Renal cortex interstitium (tissue), 11 donors: ENCODE results near the gene NKD1. TPM values are rescaled to one million over a fixed set of nuclear protein-coding genes. Genes with fewer than 3 reads are reported as not detected.

Experiments
- DNase-seq, 11 donors: peaks; one replicate each; pipeline ENCODE4 v3.0.0-alpha.2; 2013; ENCODE audit warnings: low read depth in 9 of 11, low spot score in 4 of 11; ENCODE audit errors: extremely low read depth in 1 of 11
- polyA plus RNA-seq, 3 donors: library from polyadenylated mRNA; unstranded; fragments of 120-200 nt; gene quantifications; one replicate each; pipeline ENCODE4 v1.2.1, GENCODE V29; 2013; ENCODE audit not compliant: insufficient read length in 3 of 3

NKD1 gene
- polyA plus RNA-seq, 3 donors: 10.6 to 13.5 (median 11.8) TPM

DNA sequence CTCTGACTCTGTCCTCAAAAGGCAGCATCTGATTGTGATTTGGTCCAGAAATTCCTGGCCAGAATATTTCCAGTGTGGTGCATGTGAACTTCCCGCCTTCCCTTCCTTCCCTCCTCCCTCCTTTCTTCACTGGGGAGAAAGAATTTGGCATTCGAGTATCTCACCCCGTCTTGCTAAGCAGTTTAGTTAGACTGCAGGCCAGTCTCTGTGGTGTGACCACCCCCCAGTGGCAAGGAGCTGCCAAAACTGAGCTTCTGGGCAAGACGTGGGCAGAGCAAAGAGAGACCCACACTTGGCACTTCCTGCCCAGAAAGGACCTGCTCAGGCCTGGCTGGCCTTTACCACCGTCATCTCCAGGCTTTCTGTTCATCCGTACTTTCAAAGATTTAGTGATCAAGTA, 96.5 kb downstream of the NKD1 start:
- no peak for DNase-seq

DNA sequence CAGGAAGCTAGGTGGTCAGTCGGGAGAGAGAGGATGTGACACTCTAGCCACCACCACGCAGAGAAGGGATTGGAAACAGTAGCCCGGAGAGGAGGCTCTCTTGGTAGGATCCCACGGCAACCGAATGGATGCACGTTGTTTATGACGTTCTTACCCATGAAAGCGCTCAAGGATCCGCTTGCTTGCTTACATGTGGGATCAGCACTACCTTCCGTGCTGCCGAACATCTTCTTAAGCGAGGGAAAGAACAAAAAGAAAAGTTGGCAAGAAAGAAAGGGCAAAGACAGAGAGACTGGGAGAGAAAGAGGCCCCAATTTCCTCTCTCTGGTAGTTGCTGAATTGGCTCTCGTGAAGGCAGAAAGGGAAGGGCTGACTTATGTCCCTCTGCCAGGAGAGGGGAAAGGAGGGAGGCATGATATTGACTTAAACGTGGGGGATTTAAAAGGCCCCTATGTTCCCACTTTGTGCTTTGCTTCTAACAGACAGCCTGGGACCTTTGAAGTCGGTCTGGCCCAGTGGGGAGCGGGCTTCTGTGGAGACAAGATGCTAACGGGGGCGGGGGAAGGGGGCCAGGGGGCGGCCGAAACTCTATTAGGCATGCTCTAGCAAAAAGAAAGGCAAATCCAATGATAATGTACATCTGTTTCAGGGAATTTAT, 97.5 kb downstream of the NKD1 start:
- peak in 2 of 11 donors; percentile 44 to 53 for DNase-seq

DNA sequence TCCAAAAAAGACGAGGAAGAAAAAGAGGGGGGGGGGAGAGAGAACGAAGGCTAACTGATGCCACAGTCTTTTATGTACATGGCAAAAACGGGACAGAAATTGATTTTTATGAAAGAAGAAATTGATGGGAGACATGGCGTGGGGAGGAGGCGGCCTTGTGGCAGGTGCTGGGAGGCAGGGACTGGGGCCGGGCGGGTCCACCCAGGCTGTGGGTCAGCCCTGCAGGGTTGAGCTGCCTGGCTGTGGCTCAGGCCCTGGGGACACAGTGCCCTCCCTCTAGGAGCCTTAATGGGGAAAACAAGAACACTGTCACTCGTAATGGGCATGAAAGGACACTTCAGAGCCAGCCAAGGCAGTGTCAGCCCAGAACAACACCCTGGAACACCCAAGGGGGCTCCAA, 98.1 kb downstream of the NKD1 start:
- DNase-seq: no peak

DNA sequence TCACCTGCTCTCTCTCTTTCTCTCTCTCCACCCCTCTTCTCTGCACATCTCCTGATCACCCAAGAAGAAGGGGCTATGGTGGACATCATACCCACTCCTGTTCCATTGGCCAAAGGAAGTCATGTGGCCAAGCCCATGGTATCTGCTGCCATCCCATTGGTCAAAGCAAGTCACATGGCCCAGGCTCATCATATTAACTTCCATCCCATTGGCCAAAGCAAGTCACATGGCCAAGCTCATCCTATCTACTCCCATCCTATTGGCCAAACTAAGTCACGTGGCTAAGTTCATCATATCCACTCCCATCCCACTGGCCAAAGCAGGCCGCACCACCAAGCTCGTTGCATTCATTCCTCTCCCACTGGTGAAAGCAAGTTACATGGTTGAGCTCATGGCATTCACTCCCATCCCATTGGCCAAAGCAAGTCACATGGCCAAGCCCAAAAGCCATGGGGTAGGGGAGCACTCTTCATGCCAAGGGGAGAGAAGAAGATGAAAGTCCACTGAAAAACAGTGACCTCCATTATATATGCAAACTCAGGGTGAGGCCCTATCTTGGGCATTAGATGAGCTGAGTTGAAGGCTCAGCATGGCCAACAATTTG, 103.7 kb downstream of the NKD1 start:
- no peak for DNase-seq

DNA sequence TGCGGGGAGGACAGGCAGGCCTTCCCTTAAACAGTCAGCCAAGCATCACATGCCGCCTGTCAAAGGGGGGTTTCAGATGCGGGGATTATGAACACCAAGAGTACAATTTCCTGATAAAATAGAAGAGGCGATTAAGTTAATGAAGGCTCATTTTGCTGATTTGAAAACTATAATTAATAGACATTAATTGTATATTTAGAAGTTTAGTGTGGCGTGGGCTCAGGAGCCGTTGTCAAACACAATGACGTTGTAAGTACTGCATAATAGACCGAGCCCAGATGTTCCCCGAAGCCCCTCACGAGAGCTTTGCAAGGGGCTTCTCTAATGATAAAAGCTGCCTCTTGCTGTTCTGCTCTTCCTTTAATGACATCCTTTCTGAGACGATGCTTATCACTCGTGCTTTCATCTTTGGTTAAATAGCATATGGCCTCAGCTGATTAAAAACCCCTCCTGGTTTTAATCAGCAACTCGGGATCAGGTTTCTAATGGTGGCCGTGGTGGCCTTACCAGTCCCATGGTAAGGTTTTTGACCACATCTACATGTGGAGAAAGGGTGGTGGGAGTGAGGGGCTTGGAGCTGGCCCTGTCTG, 104.7 kb downstream of the NKD1 start:
- no peak for DNase-seq

DNA sequence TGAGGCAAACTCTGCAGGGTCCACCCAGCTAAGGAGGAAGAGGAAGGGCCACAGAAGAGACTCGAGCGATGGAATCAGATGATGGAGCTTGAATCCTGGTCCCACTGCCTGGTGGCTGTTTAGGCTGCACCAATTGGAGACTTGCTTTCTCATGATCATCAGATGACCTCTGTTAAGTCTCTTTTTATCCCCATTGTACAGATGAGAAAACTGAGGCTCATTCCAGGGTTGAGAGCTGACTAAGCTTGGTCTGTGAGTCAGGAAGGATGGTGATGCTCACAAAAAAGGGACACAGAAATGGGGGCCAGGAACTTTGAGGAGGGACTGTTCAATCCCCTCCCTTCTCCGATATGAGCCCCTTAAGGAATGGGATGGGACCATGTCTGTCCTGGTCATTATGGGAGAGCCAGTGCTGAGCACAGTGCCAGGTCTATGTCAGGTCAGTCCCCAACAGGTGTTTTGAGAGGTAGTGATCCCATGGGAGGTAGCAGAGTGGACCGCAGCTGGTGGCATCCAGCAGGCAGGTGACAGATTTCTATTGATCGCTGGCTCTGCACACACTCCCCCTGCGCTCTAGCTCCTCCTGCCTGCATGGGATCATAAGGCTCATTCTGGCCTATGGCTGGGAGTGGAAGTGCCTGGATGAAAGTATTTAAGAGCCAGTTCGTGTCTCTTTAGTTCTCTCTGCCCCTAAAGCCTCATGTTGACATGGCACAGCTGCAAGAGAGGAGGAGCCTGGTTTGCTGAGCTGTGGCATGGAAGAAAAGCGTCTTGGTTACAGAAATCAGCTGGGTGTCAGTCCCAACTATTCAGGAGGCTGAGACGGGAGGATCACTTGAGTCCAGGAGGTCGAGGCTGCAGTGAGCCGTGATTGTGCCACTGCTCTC, 105.7 kb downstream of the NKD1 start:
- DNase-seq: no peak

DNA sequence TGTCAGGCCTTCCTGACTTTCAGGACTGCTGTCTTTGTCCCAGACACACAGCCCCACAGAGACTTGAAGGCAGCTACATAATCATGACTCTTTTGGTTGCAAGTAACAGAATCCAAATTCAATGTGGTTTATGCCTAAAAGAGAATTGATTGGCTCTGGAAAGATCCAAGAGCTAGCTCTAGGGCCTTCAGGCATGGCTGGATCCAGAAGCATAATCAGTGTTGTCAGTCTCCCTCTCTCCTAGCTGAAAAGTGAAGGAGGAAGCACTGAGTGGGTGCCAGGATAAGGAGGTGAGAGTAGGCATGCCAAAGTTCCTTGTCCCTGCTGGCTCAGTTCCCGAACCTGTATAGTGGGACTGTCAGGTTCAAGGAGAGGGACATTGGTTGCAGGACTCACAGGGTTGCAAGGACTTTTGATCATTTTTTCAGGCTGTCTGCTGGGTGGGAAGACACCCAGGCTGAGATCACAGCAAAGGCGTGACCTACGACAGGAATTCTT, 107.4 kb downstream of the NKD1 start:
- DNase-seq: no peak

DNA sequence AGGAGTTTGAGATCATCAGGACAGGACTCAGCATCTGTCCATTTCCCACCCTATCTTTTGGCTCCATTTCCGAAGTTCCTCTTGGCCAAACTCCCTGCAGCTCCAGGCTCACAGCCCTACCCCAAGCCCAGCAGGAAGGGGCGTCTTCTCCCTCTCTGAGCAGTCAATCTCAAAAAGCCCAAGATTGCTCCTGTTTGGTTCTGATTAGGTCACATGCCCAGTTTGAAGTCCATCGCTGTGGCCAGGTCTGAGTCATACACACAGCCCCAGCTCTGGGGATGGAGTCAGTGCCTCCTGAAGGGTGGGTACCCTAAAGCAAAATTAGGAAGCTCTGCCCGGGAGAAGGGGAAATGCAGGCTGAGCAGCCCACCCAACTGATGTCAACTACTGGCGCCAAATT, 109.0 kb downstream of the NKD1 start:
- no peak for DNase-seq

DNA sequence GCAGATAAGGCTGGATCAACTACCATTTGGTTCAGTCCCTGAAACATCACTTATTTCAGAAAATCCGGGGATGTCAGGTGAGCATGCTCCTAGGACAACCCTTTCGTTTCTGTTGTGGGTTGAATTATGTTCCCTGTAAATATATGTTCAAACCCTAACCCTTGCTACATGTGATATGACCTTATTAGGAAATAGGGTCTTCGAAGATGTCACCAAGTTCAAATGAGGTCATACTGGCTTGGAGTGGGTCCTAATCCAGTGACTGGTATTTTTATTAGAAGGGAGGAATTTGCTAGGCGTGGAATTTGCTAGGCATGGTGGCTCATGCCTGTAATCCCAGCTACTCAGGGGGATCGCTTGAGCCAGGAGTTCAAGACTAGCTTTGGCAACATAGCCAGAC, 111.6 kb downstream of the NKD1 start:
- no peak for DNase-seq

DNA sequence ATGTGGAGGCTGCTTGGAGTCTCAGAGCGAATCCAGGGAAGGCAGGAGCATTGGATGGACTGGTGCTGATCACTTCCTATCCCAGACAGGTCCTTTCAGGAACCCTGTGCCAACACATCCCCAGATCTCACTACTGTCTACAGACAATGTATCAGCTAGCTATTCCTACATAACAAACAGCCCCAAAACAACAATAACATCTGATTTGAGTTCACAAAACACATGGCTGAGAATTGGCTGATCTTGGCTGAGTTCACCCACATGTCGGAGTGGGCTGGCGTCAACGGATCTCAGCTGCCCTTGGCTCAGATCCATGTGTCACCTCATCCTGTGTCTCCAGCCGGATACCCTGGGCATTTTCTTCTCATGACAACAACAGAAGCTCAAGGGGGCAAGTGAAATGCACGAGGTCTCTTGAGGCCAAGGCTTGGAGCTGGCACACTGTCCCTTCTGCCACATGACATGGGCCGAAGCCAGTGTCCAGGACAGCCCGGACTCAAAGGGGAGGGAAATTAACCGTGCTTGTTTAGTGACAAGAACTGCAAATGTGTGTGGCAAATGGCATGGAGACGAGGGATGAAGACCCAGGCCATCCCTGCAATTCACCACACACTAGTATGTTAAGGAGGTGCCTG, 114.2 kb downstream of the NKD1 start:
- DNase-seq: no peak

DNA sequence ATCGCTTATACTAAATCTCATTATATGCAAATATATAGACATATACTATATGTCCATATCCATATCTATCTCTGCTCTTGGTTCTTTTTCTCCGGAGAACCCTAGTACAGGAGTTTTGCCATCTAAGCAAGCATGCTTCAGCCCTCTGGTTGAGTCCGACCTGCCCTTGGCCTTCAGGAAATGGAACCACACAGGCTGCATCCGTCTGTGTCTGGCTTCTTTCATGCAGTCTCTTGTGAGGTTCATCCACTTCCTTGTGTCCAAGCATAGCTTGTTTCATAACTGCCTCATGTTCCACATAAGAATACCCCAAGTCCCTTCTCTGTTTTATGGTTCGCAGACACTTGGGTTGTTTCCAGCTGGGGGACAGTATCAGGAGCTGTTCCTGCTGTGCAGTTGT, 116.1 kb downstream of the NKD1 start:
- DNase-seq: no peak

DNA sequence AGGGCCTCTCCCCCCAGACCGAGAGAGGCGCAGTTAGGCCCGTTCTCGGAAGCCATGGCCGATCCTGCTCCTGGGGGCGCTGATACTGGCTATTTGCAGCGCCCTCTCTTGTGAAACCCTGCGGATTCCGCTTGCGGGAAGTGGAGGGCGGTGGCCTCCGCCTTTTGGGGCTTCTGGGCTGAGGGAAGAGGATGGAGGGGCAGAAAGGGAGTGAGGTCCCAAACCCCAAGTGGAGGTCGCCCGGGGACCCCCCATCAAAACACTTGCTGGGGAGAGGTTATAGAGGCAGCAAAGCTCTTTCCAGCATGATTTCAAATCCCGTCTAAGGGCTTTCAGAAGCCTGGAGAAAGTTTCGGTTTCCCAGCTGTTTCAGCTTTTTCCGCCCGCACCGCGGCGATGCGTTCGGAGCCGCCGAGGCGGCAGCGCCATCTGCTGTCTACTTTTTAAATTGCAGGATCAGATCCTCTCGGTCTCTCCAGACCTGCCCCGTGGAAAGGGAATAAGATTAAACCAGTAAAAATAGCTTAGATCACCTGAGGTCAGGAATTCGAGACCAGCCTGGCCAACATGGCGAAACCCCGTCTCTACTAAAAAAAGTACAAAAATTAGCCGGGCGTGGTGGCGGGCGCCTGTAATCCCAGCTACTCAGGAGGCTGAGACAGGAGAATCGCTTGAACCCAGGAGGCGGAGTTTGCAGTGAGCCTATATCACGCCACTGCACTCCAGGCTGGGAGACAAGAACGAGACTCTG, 117.1 kb downstream of the NKD1 start:
- peak; percentile 52 to 86 (median 69) for DNase-seq

DNA sequence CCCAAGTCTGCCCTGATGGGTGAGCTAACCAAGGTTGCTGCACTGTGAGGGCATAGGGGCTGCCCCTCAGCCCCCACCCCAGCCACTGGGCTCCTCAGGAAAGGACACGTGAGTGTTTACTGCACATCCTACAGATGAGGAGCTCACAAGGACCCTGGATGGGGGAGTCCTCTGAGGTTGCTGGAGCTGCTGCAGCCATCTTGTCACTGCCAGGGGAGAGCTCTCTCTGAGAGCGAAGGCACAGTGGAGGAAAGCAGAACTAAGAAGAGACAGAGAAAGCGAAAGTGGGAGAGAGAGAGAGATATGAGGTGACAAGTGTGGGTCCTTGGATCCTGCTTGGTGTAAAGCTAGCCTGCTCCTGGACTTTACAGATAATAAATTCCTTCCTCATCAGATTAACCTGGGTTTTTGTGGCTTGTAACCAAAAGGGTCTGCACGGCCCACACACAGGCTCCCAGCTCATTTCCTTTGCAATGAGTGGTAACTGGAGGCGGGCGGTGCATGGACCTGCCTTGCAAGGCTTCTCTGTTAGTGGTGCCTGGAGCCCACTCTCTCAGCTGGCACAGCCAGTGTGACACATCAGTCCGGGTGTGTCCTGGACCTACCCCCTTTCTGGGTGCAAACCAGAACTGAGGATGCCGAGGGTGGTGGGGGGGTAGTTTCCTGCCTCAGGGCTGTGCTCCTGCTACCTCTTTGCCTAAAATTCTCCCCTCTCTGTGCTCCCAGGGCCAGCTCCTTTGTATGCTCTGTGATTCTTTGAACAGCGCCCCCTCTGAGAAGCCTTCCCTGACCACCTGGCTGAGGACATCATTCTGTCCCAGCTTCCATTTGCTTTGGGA, 118.7 kb downstream of the NKD1 start:
- DNase-seq: no peak

DNA sequence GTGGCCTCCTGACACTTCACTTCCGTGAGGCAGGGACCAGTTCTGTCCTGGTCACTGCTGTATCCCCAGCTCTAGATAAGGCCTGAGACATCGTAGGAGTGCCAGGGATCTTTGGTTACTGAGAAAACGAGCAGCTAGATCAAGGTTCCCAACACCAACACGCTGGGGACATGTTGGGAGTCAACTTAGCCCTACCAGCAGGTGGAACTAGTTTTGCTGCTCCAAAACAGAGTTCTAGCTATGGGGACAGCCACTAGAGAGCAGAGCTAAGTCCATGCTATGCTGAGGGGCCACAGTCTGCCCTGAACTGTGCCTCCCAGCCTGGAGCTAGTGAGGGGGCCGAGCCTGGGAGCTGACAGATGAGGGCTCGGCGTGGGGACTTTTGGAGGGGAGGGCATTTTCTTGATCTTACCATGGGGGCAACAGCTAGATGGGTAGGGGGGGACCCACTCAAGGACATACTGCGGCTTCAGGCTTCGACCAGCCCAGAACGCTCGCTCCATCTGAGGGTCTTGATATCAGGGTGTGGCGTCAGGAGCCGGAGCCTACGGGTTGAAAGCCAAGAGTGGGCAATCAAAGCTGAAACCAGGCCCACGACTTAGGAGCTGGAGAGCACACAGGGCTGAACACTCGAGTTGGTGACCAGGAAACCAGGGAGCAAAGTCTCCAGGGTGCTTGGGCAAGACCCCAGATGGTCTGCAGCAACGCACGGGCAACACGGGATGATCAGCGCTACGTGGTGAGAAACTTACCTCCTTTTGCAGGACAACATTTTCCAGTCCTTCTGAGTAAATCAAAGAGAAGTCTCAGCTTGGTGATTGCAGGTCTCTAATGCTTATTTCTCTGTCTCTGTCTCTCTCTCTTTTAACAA, 119.5 kb downstream of the NKD1 start:
- no peak for DNase-seq

DNA sequence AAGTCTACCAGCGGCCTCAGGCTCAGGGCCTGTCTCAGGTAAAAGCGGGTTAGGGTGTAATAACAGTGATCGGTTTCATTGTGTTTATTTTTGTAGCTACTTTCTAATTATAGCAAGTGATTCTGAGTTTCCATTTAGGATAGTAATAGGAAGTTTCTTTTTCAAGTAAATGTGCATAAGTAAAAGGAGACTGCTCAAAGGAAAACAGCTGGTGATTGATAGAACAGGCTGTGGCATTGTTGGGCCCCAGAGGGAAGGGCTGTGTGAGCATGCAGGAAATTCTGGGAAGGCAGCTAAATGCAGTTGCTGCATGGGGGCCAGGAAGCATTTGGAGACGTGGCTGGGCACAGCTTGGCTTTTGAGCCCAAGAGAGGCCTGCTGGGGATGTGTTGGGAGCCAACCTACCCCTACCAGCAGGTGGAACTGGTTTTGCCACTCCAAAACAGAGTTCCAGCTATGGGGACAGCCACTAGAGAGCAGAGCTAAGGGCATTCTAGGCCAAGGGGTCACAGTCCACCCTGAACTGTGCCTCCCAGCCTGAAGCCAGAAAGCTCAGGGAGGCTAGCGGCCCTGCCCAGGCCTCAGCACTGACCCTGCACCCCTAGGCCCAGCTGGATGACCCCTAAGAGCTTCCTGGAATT, 120.3 kb downstream of the NKD1 start:
- DNase-seq: no peak

DNA sequence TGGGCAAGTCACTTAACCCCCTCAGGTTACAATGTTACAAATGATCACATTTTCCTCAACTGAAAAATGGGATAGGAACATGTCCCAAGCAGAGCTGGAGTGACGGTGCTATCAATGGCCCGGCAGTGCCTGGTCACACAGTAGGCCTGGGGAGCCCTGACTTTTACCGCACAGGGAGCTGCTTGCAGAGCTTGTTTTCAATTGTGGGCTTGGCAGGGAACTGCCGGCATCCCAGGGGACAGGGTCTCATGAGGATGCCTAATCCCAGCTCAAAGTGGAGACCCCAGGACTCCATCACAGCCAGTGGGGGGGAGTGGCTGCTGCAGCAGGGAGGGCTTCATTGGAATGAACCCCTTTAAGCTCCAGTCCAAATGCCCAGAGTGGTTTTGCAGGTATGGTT, 121.5 kb downstream of the NKD1 start:
- no peak for DNase-seq
